ENCODE results near the gene TELO2.

The TELO2 gene

DNA sequence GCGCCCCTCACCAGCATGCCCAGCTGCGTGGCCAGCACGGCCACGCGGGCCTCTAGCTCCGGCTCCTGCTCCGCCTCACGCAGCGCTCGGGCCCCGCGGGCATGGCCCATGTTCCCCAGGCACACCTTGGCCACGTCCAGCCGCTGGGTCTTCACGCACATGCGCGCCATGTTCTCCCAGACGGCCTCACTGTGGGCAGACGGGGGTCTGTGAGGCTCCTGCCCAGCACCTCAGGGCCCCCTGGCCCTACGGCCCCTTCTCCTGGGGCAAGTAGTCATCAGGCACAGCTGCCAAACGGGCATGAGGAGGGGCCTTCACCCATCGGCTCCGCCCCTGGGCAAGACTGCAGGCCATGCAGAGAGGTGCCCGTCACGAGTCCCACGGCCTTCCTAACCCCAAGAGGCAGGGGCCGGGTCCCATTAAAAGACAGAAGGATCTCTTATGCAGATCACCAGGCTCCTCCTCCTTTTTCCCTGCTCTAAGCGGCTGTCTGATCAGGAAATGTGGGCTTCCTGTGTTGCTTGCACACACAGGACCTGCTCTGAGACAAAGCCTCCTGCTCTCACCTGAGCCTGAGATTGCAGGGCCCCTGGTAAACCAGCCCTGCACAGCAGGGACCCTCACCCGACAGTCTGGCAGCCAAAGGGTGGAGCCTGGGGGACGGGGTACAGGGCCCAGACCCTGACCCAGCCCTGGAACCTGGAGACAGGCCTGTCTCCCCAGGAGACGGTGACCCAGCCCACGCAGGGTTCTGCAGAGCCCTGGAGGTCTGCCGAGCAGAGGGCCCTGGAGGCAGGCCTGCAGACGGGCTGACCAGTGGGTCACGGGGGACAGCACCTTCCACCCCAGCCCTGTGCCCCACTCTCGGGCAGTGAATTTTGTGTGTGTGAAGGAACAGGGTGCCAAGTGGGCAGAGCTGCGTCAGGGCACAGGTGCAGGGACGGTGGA lies 33.7 kb downstream of the TELO2 start:
- no peak overlapping the region for H3K4me3 ChIP-seq (ENCODE audit: low read depth, low read length)
- TF ChIP-seq, protein P1, sequence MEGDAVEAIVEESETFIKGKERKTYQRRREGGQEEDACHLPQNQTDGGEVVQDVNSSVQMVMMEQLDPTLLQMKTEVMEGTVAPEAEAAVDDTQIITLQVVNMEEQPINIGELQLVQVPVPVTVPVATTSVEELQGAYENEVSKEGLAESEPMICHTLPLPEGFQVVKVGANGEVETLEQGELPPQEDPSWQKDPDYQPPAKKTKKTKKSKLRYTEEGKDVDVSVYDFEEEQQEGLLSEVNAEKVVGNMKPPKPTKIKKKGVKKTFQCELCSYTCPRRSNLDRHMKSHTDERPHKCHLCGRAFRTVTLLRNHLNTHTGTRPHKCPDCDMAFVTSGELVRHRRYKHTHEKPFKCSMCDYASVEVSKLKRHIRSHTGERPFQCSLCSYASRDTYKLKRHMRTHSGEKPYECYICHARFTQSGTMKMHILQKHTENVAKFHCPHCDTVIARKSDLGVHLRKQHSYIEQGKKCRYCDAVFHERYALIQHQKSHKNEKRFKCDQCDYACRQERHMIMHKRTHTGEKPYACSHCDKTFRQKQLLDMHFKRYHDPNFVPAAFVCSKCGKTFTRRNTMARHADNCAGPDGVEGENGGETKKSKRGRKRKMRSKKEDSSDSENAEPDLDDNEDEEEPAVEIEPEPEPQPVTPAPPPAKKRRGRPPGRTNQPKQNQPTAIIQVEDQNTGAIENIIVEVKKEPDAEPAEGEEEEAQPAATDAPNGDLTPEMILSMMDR (IDR thresholded peaks at IDR 0.05; ENCODE audit: control insufficient read depth, extremely low read depth, insufficient read depth), result no peak
- DNase-seq (ENCODE audit: low read depth), result no peak

DNA sequence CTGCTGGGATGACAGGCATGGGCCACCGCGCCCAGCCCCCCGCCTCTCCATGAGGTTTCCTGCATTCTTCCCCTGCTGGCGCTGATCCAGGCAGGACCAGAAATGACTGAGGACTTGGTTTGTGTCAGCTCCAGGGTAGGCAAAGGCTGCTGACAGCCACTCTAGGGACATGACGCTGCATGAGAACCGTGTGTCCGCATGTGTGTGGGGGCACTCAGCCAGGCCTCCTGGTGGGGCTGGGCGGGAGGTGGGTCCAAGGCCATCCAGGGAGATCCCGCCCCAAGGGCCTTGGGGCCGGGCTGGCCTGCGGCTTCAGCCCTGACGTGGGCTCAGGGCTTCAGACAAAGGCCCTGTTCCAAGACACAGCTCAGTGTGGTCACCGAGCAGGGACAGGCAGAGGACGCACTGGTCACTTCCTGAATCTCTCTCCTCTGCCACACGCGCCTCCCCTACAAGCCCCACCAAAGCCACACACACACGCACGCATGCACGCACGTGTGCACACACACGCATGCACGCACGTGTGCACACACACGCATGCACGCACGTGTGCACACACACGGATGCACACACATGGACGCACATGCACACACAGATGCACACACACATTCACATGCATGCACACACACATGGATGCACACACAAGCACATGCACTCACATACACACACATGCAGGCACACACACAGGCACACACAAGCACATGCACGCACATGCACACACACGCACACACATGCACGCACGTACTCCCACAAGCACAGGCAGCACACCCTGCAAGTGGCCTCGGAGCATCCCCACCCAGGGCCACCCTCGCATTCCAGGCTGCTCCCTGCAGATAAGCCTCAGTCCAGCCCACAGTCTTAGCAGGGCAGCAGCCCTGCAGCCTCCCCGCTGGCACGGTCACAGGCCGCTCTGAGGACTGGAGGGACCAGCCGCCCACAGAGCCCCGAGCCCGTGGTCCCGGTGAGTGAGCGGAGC lies 35.0 kb downstream of the TELO2 start:
- H3K4me3 ChIP-seq (ENCODE audit: low read depth, low read length), result no peak overlapping the region
- DNase-seq (ENCODE audit: low read depth), result no peak
- TF ChIP-seq, protein P1 (IDR thresholded peaks at IDR 0.05; ENCODE audit: control insufficient read depth, extremely low read depth, insufficient read depth), result no peak

DNA sequence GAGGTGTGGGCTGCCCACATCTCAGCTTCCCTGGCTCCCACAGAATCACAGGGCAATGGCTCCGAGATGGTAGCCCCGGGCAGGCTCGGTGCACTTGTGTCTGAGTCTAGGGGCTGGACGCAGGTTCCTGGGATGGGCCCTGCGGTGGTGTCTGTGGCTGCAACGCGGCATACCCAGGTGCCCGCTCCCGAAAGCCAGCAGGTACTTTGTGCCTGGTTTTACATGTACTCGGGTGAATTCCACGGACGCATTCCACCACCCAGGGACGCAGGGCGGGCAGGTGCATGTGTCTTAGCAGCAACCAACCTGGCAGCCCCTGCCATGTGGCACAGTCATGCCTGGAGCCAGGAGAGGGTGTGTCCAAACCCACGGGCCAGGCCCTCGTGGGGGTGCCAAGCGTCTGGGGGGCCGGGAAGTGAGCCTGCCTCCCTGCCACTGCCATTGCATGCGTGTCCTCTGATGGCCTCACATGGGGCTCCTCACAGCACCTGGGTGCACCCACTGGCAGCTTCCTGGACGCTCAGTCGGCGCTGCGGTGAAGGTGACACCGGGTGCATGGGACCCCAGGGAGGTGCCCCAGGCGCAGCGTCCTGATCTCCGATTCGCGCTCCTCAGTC lies 35.9 kb downstream of the TELO2 start:
- no peak for DNase-seq (ENCODE audit: low read depth)
- H3K4me3 ChIP-seq (ENCODE audit: low read depth, low read length), result no peak overlapping the region
- TF ChIP-seq, protein P1 (IDR thresholded peaks at IDR 0.05; ENCODE audit: control insufficient read depth, extremely low read depth, insufficient read depth), result no peak

DNA sequence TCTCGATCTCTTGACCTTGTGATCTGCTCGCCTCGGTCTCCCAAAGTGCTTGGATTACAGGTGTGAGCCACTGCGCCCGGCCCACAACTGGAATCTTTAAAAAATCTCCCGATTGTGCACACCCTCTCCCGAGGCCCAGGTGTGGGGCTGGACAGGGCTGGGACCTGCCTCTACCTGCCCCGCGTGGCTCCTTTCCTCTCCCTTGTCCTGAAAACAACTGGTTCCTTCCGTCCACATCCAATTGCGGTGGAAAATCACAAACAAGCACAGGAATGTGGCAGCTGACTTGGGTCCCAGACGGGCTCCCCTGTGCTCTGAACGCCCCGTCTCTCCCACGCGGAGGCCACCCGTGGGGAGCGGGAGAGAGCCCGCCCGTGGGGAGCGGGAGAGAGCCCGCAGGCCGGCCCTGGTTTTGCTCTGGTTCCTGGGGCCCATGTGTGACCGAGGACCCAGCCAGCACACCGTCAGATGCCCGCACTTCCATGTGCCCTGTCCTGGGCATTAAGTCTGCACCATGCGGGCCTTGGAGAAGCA lies 37.3 kb downstream of the TELO2 start:
- TF ChIP-seq, protein P1 (IDR thresholded peaks at IDR 0.05; ENCODE audit: control insufficient read depth, extremely low read depth, insufficient read depth), result no peak
- H3K4me3 ChIP-seq (ENCODE audit: low read depth, low read length), result no peak overlapping the region
- no peak for DNase-seq (ENCODE audit: low read depth)

DNA sequence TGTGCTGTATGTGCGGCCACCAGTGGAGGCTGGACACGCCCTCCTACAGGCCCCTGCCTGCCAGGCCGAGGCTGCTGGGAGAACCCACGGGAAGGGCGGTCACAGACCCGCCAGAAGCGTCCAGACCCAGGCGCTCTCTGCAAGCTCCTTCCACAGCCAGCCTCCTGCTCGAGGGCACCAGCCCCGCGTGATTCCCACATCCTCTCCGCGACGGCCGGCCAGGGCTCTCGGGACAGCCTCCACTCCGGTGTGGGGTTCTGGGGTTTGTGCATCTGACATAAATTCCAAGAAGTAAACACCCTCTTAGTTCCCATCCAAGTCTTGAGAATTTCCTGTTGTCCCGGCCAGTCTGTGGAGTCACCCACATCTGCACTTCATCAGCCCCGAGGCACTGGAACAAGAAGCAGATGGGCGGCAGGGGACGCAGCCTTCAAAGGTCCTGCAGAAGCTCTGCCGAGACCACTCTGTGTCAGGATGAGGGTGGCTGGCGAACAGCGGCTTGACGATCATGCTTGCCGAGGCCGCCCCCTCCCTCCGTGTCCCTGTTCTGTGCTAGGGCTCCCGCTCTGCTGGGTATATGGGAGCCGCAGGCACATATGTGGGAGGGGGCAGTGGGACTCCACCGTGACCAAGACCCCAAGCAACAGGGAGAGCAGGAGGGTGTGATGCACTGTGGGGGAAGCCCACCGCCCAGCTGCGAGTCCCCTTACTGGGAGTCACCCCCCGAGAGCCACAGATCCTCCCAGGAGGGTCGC lies 37.9 kb downstream of the TELO2 start:
- H3K4me3 ChIP-seq (ENCODE audit: low read depth, low read length), result no peak overlapping the region
- DNase-seq (ENCODE audit: low read depth), result no peak
- TF ChIP-seq, protein P1 (IDR thresholded peaks at IDR 0.05; ENCODE audit: control insufficient read depth, extremely low read depth, insufficient read depth), result no peak

DNA sequence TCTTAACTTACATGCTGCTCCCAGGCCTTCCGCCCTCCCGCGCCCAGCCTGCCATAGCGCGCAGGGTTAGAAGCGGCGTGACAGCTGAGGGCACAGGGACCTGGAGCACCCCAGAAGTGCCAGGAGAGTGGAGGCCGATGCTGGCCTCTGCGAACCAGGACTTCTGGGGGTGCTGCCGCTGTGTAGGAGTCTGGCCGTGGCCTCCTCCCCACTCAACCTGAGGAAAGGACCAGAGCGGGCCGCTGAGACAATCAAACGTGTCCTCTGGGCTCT lies 38.4 kb downstream of the TELO2 start:
- no peak for DNase-seq (ENCODE audit: low read depth)
- TF ChIP-seq, protein P1 (IDR thresholded peaks at IDR 0.05; ENCODE audit: control insufficient read depth, extremely low read depth, insufficient read depth), result no peak
- no peak overlapping the region for H3K4me3 ChIP-seq (ENCODE audit: low read depth, low read length)

Data from LNCaP clone FGC (cell line).